RWPE2 (cell line): ENCODE measurements around the gene ZMYND10.

Source experiments
- ATAC-seq: fragments of 200-7000 bp; cut with Tn5 transposase; 3 replicates; pipeline ENCODE4 v1.9.1; 2021; ENCODE audit warnings: low read depth
- DNase-seq: peaks from one replicate; pipeline ENCODE4 v3.0.0-alpha.2; 2020; ENCODE audit warnings: low spot score
- H3K27ac ChIP-seq: fragments of 450-650 bp; 2 replicates; pipeline ENCODE4 v1.5.1; 2017; ENCODE audit warnings: mild to moderate bottlenecking; ENCODE audit not compliant: poor library complexity, severe bottlenecking
- H3K27me3 ChIP-seq: fragments of 250-450 bp; sonication (Bioruptor Pico); 2 replicates; pipeline ENCODE4 v1.5.1; 2021; ENCODE audit warnings: mild to moderate bottlenecking, moderate library complexity; ENCODE audit not compliant: insufficient read depth, poor library complexity, severe bottlenecking
- H3K36me3 ChIP-seq: fragments of 250-450 bp; sonication (Bioruptor Pico); 2 replicates; pipeline ENCODE4 v1.5.1; 2020; ENCODE audit warnings: low read depth, mild to moderate bottlenecking, moderate library complexity
- H3K4me1 ChIP-seq: fragments of 250-450 bp; sonication (Bioruptor Pico); 2 replicates; pipeline ENCODE4 v1.5.1; 2021; ENCODE audit warnings: mild to moderate bottlenecking, moderate library complexity; ENCODE audit not compliant: insufficient read depth, poor library complexity, severe bottlenecking
- H3K4me3 ChIP-seq: fragments of 250-450 bp; sonication (Bioruptor Pico); 2 replicates; pipeline ENCODE4 v1.5.1; 2021; ENCODE audit warnings: mild to moderate bottlenecking, moderate library complexity; ENCODE audit not compliant: severe bottlenecking
- H3K9me3 ChIP-seq: fragments of 250-450 bp; sonication (Bioruptor Pico); 2 replicates; pipeline ENCODE4 v1.5.1; 2021; ENCODE audit warnings: mild to moderate bottlenecking, moderate library complexity; ENCODE audit not compliant: severe bottlenecking
- TF ChIP-seq, protein P1 (sequence below): fragments of 450-650 bp; IDR thresholded peaks from one replicate; pipeline ENCODE4 v1.5.1; 2017; ENCODE audit warnings: mild to moderate bottlenecking, moderate library complexity; ENCODE audit not compliant: poor library complexity, severe bottlenecking

The ZMYND10 gene

DNA sequence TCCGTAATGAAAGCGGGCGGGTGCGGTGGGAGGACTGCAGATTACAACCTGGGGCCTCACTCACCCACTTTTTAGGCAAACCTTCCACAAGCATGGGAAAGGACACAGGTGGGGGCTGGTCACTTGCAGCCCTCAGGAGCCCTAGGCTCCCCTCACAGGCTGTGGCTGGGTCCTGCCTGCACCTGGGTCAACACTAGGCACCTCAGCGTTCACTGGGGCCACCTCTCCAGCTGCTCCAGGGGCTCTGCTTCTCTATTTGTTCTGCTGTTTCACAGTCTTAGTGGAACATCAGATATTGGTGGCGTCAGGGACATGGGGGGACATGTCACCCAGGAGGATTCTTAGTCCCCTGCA is 43.9 kb upstream of the ZMYND10 start:
- no peak overlapping the region for H3K27ac ChIP-seq
- no peak for ATAC-seq
- DNase-seq: no peak
- TF ChIP-seq, protein P1, sequence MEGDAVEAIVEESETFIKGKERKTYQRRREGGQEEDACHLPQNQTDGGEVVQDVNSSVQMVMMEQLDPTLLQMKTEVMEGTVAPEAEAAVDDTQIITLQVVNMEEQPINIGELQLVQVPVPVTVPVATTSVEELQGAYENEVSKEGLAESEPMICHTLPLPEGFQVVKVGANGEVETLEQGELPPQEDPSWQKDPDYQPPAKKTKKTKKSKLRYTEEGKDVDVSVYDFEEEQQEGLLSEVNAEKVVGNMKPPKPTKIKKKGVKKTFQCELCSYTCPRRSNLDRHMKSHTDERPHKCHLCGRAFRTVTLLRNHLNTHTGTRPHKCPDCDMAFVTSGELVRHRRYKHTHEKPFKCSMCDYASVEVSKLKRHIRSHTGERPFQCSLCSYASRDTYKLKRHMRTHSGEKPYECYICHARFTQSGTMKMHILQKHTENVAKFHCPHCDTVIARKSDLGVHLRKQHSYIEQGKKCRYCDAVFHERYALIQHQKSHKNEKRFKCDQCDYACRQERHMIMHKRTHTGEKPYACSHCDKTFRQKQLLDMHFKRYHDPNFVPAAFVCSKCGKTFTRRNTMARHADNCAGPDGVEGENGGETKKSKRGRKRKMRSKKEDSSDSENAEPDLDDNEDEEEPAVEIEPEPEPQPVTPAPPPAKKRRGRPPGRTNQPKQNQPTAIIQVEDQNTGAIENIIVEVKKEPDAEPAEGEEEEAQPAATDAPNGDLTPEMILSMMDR: no peak
- H3K4me3 ChIP-seq: no peak overlapping the region
- H3K4me1 ChIP-seq: no peaks in the 10 kb centered on the region
- no peaks in the 10 kb centered on the region for H3K9me3 ChIP-seq
- H3K27me3 ChIP-seq: no peaks in the 10 kb centered on the region
- H3K36me3 ChIP-seq: no peaks in the 10 kb centered on the region

DNA sequence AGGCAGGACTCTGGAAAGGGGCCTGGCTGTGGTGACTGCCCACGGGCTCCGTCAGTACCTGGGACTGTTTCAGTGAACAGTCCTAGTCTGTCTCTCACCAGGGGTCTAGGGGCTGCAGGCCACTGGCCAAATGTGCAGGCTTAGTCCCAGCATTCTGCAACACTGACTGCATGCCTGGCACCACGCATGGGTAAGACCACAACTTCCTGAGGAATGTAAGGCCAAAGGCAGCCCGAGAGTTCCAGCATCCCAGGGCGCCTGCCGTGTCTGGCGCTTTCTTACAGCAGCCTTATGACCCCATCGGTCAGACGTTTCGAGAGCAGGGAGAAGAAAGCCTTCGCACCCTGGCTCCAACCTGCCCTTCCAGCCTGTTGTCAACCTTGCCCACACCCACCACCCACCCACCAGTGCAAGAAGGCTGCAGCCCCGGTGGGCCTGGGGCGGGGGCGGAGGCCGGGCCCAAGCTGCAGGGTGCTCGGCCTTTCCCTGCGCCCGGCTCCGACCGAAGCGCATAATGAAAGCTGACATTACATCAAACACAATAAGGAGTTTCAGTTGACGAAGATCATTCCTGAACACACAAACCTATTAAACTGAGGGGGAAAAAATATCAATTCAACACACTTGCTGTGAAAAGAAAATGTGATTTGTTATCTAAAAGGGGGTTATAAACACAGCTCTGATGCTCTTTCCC is 43.3 kb upstream of the ZMYND10 start:
- H3K9me3 ChIP-seq: no peaks in the 10 kb centered on the region
- TF ChIP-seq, protein P1: peak; percentile 2
- H3K36me3 ChIP-seq: no peaks in the 10 kb centered on the region
- H3K4me3 ChIP-seq: no peak overlapping the region
- no peak overlapping the region for H3K27ac ChIP-seq
- DNase-seq: no peak
- ATAC-seq: no peak
- H3K27me3 ChIP-seq: no peaks in the 10 kb centered on the region
- H3K4me1 ChIP-seq: no peaks in the 10 kb centered on the region

DNA sequence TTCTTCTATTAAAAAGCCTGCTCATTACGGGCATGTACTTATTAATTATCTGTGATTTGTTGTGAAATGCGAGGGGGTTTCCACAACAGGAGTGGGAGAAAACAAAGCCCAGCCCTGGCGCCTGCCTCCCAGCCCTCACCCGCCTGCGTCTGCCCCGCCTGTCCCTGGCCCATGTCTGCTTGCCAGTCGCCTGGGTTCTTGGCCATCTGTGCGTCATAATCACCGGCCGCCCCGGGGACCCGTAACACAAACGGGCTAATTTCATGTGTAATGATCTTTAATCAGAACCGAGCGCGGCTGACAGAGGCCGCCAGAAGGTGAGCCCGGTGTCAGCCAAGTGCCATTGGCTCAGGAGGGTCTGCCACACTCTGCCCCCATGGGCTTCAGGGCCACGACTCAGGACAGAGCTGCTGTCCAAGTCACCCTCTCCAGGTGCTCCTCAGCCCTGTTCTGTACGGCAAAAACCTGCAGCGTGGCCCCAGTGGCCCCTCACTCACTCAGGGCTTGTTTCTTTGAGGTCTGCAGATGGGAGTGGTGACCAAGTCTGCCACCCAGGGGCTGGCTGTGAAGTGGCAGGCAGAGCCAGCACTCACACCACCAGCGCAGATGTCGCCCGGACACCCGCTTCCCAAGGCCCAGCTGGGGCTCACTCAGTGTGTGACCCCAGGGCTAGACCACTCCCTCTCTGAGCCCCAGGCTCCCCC is 42.6 kb upstream of the ZMYND10 start:
- Histone ChIP-seq H3K9me3 (no peaks in the 10 kb centered on the region), H3K36me3 (no peaks in the 10 kb centered on the region), H3K4me3 (no peak overlapping the region), H3K27me3 (no peaks in the 10 kb centered on the region), H3K4me1 (no peaks in the 10 kb centered on the region), H3K27ac (no peak overlapping the region)
- ATAC-seq: no peak
- no peak for DNase-seq
- TF ChIP-seq, protein P1: peak; percentile 19

DNA sequence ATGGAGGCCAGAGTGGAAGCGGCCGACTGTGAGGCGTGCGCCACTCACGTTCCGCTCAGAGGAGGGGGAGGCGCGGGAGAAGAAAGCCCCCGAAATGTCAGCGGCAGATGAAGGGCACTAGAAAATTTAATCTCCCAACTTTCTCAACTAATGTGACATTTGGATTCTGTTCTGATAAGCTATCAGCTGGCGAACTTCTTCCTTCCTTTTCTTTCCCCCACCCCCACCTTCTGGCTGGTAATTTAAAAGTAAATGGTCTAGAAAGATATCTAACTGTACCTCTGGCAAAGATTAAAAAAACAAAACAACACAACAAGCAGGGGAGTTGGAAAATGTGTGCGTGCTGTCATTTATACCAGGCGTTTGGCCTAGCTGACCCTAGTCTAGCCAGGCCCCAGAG is 40.2 kb upstream of the ZMYND10 start:
- TF ChIP-seq, protein P1: no peak
- H3K27ac ChIP-seq: no peak overlapping the region
- H3K4me3 ChIP-seq: no peak overlapping the region
- DNase-seq (no peak), ATAC-seq (no peak)
- no peaks in the 10 kb centered on the region for H3K36me3 ChIP-seq
- no peaks in the 10 kb centered on the region for H3K27me3 ChIP-seq
- no peaks in the 10 kb centered on the region for H3K9me3 ChIP-seq
- H3K4me1 ChIP-seq: no peaks in the 10 kb centered on the region

DNA sequence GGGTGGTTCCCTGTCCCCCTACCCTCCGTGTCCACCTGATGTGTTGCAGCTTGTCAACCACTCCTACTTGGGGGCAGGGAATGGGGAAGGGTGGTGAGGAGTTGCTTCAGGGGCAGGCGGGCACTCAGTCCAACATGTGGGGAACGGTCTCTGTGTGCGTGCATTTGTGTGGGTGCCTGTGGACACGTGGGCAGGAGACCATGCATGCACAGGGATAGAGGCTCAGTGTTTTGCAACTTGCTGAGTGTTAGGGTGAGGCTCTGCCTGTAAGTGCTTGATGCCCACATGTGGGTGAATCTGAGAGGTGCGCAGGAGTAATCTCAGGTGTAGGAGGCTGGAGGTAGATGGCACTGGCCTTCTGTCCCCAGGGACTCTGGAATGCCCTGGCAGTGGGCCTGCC is 38.2 kb upstream of the ZMYND10 start:
- ATAC-seq: peak; percentile 37; the same call in 1 of the 3 replicates
- H3K27ac ChIP-seq: no peak overlapping the region

More for the DNA sequence above, 38.2 kb upstream of the ZMYND10 start:
- DNase-seq: no peak
- Histone ChIP-seq H3K4me3 (no peak overlapping the region), H3K36me3 (no peaks in the 10 kb centered on the region), H3K27me3 (no peaks in the 10 kb centered on the region), H3K4me1 (no peaks in the 10 kb centered on the region), H3K9me3 (no peaks in the 10 kb centered on the region)
- TF ChIP-seq, protein P1: no peak
